WTC11 (cell line): ENCODE data around the gene U2AF2. TPM values are rescaled to one million over a fixed set of nuclear protein-coding genes. Genes with fewer than 3 reads are reported as not detected.

Source experiments
- ATAC-seq: fragments of 200-7000 bp; cut with Tn5 transposase; 2 replicates; pipeline ENCODE4 v1.10.0; 2021; ENCODE audit warnings: mild to moderate bottlenecking, moderate library complexity
- CTCF ChIA-PET: fragments of 300-600 bp; sonication (Branson Sonifier 250); formaldehyde crosslinking; loops from one replicate; lab custom pipeline; 2021; ENCODE audit warnings: antibody characterized with exemption; lab: Charles Lee
- POLR2A ChIA-PET: fragments of 350-600 bp; sonication (Branson Sonifier 250); formaldehyde crosslinking; loops from one replicate; lab custom pipeline; 2021; ENCODE audit warnings: antibody characterized with exemption; lab: Charles Lee
- DNase-seq: peaks from one replicate; pipeline ENCODE4 v3.0.0; 2021; ENCODE audit warnings: low spot score
- H3K27ac Mint-ChIP-seq: 2 replicates; pipeline ENCODE4 v1.8.0; 2021; ENCODE audit warnings: mixed read lengths
- H3K27me3 Mint-ChIP-seq: 2 replicates; pipeline ENCODE4 v1.8.0; 2021; ENCODE audit warnings: low read depth, mild to moderate bottlenecking, moderate library complexity, mixed read lengths
- H3K36me3 Mint-ChIP-seq: 2 replicates; pipeline ENCODE4 v1.8.0; 2021; ENCODE audit warnings: mixed read lengths
- H3K4me1 Mint-ChIP-seq: 2 replicates; pipeline ENCODE4 v1.8.0; 2022; ENCODE audit warnings: mixed read lengths
- H3K4me3 Mint-ChIP-seq: 2 replicates; pipeline ENCODE4 v1.8.0; 2021; ENCODE audit warnings: mild to moderate bottlenecking, moderate library complexity, mixed read lengths
- H3K9me3 Mint-ChIP-seq: 2 replicates; pipeline ENCODE4 v1.8.0; 2021; ENCODE audit warnings: mixed read lengths
- FOXP1 ChIP-seq: sonication (generic); formaldehyde crosslinking; IDR thresholded peaks from 2 replicates; pipeline ENCODE4 v1.8.0; 2022; ENCODE audit warnings: missing genetic modification reagents, mild to moderate bottlenecking, moderate library complexity, borderline replicate concordance
- GRHL2 ChIP-seq: fragments of 250-450 bp; sonication (Bioruptor Pico); IDR thresholded peaks from 2 replicates; pipeline ENCODE4 v1.8.0; 2022; ENCODE audit warnings: mild to moderate bottlenecking, moderate library complexity; ENCODE audit not compliant: insufficient replicate concordance, severe bottlenecking
- RELA ChIP-seq: sonication (generic); formaldehyde crosslinking; IDR thresholded peaks from 2 replicates; pipeline ENCODE4 v1.8.1; 2022; ENCODE audit warnings: missing genetic modification reagents, mild to moderate bottlenecking, borderline replicate concordance
- ZNF121 ChIP-seq: sonication (generic); formaldehyde crosslinking; IDR thresholded peaks from 2 replicates; pipeline ENCODE4 v1.8.0; 2023; ENCODE audit warnings: missing genetic modification reagents
- ZNF263 ChIP-seq: sonication (generic); formaldehyde crosslinking; IDR thresholded peaks from 2 replicates; pipeline ENCODE4 v1.8.1; 2022; ENCODE audit warnings: low read depth, mild to moderate bottlenecking, moderate library complexity, missing genetic modification reagents
- total RNA-seq: library from RNA; stranded (reverse); gene quantifications from 3 replicates; pipeline ENCODE4 v1.2.3, GENCODE V29; 2021
- TF ChIP-seq, protein P1 (sequence below): fragments of 250-450 bp; sonication (Bioruptor Pico); IDR thresholded peaks from 2 replicates; pipeline ENCODE4 v1.9.0; 2021; ENCODE audit warnings: mild to moderate bottlenecking, borderline replicate concordance
- TF ChIP-seq, protein P2 (sequence below): sonication (generic); formaldehyde crosslinking; IDR thresholded peaks from 2 replicates; pipeline ENCODE4 v1.8.1; 2023; ENCODE audit warnings: mild to moderate bottlenecking, missing genetic modification reagents
- TF ChIP-seq, protein P3 (sequence below): fragments of 200-600 bp; IDR thresholded peaks from 2 replicates; pipeline ENCODE4 v1.8.0; 2022; ENCODE audit warnings: antibody characterized with exemption
- TF ChIP-seq, protein P4 (sequence below): sonication (generic); formaldehyde crosslinking; conservative IDR thresholded peaks from 2 replicates; pipeline ENCODE4 v1.8.1; 2022; ENCODE audit warnings: mild to moderate bottlenecking, missing genetic modification reagents
- TF ChIP-seq, protein P5 (sequence below): sonication (generic); formaldehyde crosslinking; IDR thresholded peaks from 2 replicates; pipeline ENCODE4 v1.8.0; 2022; ENCODE audit warnings: mild to moderate bottlenecking, missing genetic modification reagents

The U2AF2 gene
- total RNA-seq, 1 experiment from 2014 or later = 302 TPM

DNA sequence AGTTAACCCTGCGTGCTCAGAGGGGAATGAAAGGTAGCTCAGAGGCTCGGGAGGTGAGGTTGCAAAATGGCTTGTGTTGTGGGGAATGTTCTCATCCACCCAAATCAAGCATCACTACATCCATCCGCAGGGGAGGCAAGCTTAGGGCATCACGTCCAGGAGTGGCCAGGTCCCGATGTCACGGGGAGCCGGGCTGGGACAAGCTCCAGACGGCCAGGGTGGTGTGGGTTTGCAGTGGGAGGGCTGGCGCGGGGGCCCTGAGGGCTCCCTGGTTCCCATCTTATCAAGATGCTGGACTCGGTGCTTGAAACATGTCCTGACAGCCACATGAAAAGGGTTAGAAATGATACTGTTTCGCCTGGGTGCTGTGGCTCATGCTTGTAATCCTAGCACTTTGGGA lies 46.0 kb downstream of the U2AF2 start (continued):
- TF ChIP-seq ZNF263 (CRISPR knock-in tag) = no peak
- TF ChIP-seq GRHL2 (CRISPR knock-in tag) = no peak

DNA sequence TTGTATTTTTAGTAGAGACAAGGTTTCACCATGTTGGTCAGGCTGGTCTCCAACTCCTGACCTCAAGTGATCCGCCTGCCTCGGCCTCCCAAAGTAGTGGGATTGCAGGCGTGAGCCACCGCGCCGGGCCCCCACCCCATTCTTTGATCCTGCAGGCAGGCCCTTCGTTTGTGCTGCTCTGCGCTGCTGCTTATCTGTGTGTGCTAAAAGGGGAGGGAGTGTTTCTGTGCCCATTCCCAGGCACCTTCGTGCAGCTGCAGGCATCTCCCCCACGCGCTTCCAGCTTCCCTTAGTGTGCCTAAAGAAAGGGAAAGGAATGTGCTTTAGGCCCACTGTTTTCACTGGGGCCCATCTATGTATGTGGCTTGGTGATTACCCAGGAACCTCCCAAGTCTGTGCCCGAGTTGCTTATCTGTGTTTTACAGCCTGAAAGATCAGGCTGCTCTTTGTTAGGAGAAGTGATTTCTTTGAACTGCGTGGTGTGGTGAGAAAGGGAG lies 47.3 kb downstream of the U2AF2 start:
- H3K4me1 Mint-ChIP-seq = no peaks in the 10 kb centered on the region
- CTCF ChIA-PET = interaction anchor here (1.3 kb wide), 2 partner anchors 30 to 364 kb away, joined by 3 to 5 read pairs; no protein-coding TSS in a partner anchor
- peaks cover 3% of the 10 kb centered on the region; the same call in 1 of the 2 replicates for H3K27me3 Mint-ChIP-seq
- H3K4me3 Mint-ChIP-seq = no peak overlapping the region
- H3K9me3 Mint-ChIP-seq = peaks cover 13% of the 10 kb centered on the region
- H3K36me3 Mint-ChIP-seq = peaks cover 42% of the 10 kb centered on the region
- DNase-seq (no peak), ATAC-seq (no peak)
- TF ChIP-seq, protein P1, sequence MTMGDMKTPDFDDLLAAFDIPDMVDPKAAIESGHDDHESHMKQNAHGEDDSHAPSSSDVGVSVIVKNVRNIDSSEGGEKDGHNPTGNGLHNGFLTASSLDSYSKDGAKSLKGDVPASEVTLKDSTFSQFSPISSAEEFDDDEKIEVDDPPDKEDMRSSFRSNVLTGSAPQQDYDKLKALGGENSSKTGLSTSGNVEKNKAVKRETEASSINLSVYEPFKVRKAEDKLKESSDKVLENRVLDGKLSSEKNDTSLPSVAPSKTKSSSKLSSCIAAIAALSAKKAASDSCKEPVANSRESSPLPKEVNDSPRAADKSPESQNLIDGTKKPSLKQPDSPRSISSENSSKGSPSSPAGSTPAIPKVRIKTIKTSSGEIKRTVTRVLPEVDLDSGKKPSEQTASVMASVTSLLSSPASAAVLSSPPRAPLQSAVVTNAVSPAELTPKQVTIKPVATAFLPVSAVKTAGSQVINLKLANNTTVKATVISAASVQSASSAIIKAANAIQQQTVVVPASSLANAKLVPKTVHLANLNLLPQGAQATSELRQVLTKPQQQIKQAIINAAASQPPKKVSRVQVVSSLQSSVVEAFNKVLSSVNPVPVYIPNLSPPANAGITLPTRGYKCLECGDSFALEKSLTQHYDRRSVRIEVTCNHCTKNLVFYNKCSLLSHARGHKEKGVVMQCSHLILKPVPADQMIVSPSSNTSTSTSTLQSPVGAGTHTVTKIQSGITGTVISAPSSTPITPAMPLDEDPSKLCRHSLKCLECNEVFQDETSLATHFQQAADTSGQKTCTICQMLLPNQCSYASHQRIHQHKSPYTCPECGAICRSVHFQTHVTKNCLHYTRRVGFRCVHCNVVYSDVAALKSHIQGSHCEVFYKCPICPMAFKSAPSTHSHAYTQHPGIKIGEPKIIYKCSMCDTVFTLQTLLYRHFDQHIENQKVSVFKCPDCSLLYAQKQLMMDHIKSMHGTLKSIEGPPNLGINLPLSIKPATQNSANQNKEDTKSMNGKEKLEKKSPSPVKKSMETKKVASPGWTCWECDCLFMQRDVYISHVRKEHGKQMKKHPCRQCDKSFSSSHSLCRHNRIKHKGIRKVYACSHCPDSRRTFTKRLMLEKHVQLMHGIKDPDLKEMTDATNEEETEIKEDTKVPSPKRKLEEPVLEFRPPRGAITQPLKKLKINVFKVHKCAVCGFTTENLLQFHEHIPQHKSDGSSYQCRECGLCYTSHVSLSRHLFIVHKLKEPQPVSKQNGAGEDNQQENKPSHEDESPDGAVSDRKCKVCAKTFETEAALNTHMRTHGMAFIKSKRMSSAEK (CRISPR knock-in tag) = no peak
- TF ChIP-seq, protein P2, sequence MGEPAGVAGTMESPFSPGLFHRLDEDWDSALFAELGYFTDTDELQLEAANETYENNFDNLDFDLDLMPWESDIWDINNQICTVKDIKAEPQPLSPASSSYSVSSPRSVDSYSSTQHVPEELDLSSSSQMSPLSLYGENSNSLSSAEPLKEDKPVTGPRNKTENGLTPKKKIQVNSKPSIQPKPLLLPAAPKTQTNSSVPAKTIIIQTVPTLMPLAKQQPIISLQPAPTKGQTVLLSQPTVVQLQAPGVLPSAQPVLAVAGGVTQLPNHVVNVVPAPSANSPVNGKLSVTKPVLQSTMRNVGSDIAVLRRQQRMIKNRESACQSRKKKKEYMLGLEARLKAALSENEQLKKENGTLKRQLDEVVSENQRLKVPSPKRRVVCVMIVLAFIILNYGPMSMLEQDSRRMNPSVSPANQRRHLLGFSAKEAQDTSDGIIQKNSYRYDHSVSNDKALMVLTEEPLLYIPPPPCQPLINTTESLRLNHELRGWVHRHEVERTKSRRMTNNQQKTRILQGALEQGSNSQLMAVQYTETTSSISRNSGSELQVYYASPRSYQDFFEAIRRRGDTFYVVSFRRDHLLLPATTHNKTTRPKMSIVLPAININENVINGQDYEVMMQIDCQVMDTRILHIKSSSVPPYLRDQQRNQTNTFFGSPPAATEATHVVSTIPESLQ (CRISPR knock-in tag) = no peak
- H3K27ac Mint-ChIP-seq = no peak overlapping the region
- POLR2A ChIA-PET = interaction anchor here (0.6 kb wide), 1 partner anchor 132 kb away, joined by 4 read pairs; no protein-coding TSS in a partner anchor

DNA sequence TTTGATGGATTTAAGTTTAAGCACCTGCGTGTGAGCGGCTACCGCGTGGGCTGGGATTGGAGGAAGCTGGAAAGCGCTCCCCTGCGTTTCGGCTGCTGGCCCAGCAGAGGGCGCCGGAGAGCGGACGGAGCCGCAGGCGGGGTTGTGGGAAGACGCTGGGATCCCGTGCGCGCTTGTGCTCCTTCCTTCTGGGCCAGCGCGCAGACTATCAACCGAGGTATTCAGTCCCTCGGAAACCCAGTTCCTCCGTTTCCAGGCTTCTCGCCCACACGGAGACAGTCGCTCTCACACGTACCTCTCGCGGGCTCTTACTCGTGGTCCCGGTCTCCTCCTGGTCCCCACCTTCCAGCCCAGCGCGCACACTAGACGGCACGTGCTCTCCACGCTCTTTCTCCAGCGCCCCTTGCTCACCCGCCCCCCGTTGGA lies 49.0 kb downstream of the U2AF2 start:
- CTCF ChIA-PET = interaction anchor here (0.5 to 1.8 kb wide), 19 partner anchors 9 to 630 kb away, joined by 3 to 12 read pairs (median 4); partner anchors contain the start of genes CCDC106, U2AF2, ZNF784 and ZSCAN5A
- TF ChIP-seq, protein P3, sequence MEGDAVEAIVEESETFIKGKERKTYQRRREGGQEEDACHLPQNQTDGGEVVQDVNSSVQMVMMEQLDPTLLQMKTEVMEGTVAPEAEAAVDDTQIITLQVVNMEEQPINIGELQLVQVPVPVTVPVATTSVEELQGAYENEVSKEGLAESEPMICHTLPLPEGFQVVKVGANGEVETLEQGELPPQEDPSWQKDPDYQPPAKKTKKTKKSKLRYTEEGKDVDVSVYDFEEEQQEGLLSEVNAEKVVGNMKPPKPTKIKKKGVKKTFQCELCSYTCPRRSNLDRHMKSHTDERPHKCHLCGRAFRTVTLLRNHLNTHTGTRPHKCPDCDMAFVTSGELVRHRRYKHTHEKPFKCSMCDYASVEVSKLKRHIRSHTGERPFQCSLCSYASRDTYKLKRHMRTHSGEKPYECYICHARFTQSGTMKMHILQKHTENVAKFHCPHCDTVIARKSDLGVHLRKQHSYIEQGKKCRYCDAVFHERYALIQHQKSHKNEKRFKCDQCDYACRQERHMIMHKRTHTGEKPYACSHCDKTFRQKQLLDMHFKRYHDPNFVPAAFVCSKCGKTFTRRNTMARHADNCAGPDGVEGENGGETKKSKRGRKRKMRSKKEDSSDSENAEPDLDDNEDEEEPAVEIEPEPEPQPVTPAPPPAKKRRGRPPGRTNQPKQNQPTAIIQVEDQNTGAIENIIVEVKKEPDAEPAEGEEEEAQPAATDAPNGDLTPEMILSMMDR = peak; percentile 81
- TF ChIP-seq ZNF121 (CRISPR knock-in tag) = no peak
- TF ChIP-seq, protein P4, sequence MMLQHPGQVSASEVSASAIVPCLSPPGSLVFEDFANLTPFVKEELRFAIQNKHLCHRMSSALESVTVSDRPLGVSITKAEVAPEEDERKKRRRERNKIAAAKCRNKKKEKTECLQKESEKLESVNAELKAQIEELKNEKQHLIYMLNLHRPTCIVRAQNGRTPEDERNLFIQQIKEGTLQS (CRISPR knock-in tag) = 0 out of 2 replicates have a peak, but pooled peaks have one; percentile 42
- TF ChIP-seq FOXP1 = peak; percentile 76; the same call in 1 of the 2 replicates
- TF ChIP-seq RELA (CRISPR knock-in tag) = no peak
- TF ChIP-seq, protein P5, sequence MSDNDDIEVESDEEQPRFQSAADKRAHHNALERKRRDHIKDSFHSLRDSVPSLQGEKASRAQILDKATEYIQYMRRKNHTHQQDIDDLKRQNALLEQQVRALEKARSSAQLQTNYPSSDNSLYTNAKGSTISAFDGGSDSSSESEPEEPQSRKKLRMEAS (CRISPR knock-in tag) = peak; percentile 81
- POLR2A ChIA-PET = interaction anchor here (0.5 to 0.6 kb wide), 3 partner anchors 99 to 1284 kb away, joined by 3 to 6 read pairs (median 3); no protein-coding TSS in a partner anchor
- ATAC-seq (peak; percentile 85), DNase-seq (peak; percentile 83)
- 0 out of 2 replicates have a peak overlapping the region, but pooled peaks have one; percentile 18 for H3K4me3 Mint-ChIP-seq
- H3K4me1 Mint-ChIP-seq = no peaks in the 10 kb centered on the region
- peaks cover 32% of the 10 kb centered on the region for H3K36me3 Mint-ChIP-seq
- H3K9me3 Mint-ChIP-seq = peaks cover 27% of the 10 kb centered on the region
- H3K27me3 Mint-ChIP-seq = peaks cover 17% of the 10 kb centered on the region
- H3K27ac Mint-ChIP-seq = no peak overlapping the region
